D721Med (cell line): Measurements from ENCODE around the gene CLK1.

Experiments
- DNase-seq: peaks from one replicate; pipeline ENCODE4 v3.0.0; 2011; ENCODE audit warnings: low spot score; ENCODE audit not compliant: insufficient read length
- FAIRE-seq: peaks from 2 replicates; lab custom pipeline; 2011; peaks lifted over from hg19 to GRCh38; lab: Jason Lieb, UNC
- CTCF ChIP-seq: IDR thresholded peaks from 2 replicates; pipeline ENCODE4 v1.5.1; 2012; ENCODE audit warnings: mild to moderate bottlenecking, control low read depth; ENCODE audit not compliant: insufficient read depth; ENCODE audit errors: missing control alignments

The CLK1 gene

GRCh38 chr2:200843993-200844948 is 20.2 kb downstream of the CLK1 start:
- no peak for DNase-seq
- no peak for FAIRE-seq
- TF ChIP-seq CTCF, result no peak

- FAIRE-seq (no peak), DNase-seq (no peak)
- TF ChIP-seq CTCF, result no peak
Observed at GRCh38 chr2:200839513-200839912, 24.9 kb downstream of the CLK1 start.

GRCh38 chr2:200834701-200835100 is 29.8 kb downstream of the CLK1 start:
- DNase-seq (no peak), FAIRE-seq (no peak)
- TF ChIP-seq CTCF, result no peak

GRCh38 chr2:200829258-200829655 is 35.2 kb downstream of the CLK1 start:
- FAIRE-seq (no peak), DNase-seq (no peak)
- no peak for TF ChIP-seq CTCF

GRCh38 chr2:200828572-200829257 is 35.7 kb downstream of the CLK1 start:
- TF ChIP-seq CTCF, result no peak
- DNase-seq, result no peak
- no peak for FAIRE-seq

GRCh38 chr2:200828104-200828503 is 36.4 kb downstream of the CLK1 start:
- FAIRE-seq, result no peak
- DNase-seq, result no peak
- no peak for TF ChIP-seq CTCF
